Small intestine (tissue), 7 donors: ENCODE data around the gene GALNT10. TPM values are rescaled to one million over a fixed set of nuclear protein-coding genes. Genes with fewer than 3 reads are reported as not detected.

Source experiments
- DNase-seq, 2 donors: peaks; one replicate each; pipeline versions ENCODE4 v3.0.0 to v3.0.0-alpha.2; 2013
- FAIRE-seq: peaks from 2 replicates; lab custom pipeline; 2012; peaks lifted over from hg19 to GRCh38; lab: Jason Lieb, UNC
- H3K27ac ChIP-seq, 3 donors: one replicate each; pipeline ENCODE4 v1.5.1; 2013; ENCODE audit warnings: low read length in 2 of 3, mild to moderate bottlenecking in 2 of 3, control low read depth in 1 of 3, inconsistent platforms in 1 of 3, low read depth in 1 of 3, moderate library complexity in 1 of 3
- H3K27me3 ChIP-seq, 3 donors: one replicate each; pipeline ENCODE4 v1.6.1; 2013; ENCODE audit warnings: low read length in 3 of 3, inconsistent platforms in 1 of 3; ENCODE audit not compliant: control insufficient read depth in 3 of 3, insufficient read depth in 3 of 3
- H3K36me3 ChIP-seq, 3 donors: one replicate each; pipeline ENCODE4 v1.6.1; 2013; ENCODE audit warnings: low read length in 3 of 3, inconsistent platforms in 1 of 3, low read depth in 1 of 3, mild to moderate bottlenecking in 1 of 3, moderate library complexity in 1 of 3; ENCODE audit not compliant: control insufficient read depth in 3 of 3, insufficient read depth in 2 of 3
- H3K4me1 ChIP-seq, 3 donors: one replicate each; pipeline ENCODE4 v1.6.1; 2013; ENCODE audit warnings: low read length in 2 of 3, inconsistent platforms in 1 of 3, low read depth in 1 of 3, mild to moderate bottlenecking in 1 of 3, moderate library complexity in 1 of 3; ENCODE audit not compliant: control insufficient read depth in 3 of 3, insufficient read depth in 2 of 3
- H3K4me3 ChIP-seq, 3 donors: one replicate each; pipeline ENCODE4 v1.5.1; 2013; ENCODE audit warnings: low read length in 3 of 3, control low read depth in 1 of 3, inconsistent platforms in 1 of 3, low read depth in 1 of 3, mild to moderate bottlenecking in 1 of 3, moderate library complexity in 1 of 3
- H3K9me3 ChIP-seq, 2 donors: one replicate each; pipeline ENCODE4 v1.6.1; 2013; ENCODE audit warnings: low read depth in 1 of 2, low read length in 1 of 2; ENCODE audit not compliant: control insufficient read depth in 2 of 2, insufficient read depth in 1 of 2
- WGBS, 3 donors: extraction: QIAGEN DNeasy Blood & Tissue Kit; methylation state at CpG; one replicate each; pipeline ENCODE4 v1.1.7; 2013; 5-methylcytosine and 5-hydroxymethylcytosine counted together
- polyA plus RNA-seq, 4 donors: library from polyadenylated mRNA; stranded (reverse) in 3 of 4; unstranded in 1 of 4; fragments of 200-250 nt in 3 of 4; fragments of 120-200 nt in 1 of 4; gene quantifications; one replicate each; pipeline versions ENCODE4 v1.2.1 to v1.2.3, GENCODE V29; 2013
- donor health status: healthy with polysubstance abuse.
- donor health status: control.
- donor health status: control.
- donor health status: Bipolar disorder and iron deficiency.
- donor health status: healthy.

The GALNT10 gene
- polyA plus RNA-seq, 4 donors, result 5.4 to 18.1 (median 8.7) TPM

GRCh38 chr5:154222414-154222813 is 31.9 kb downstream of the GALNT10 start:
- no peak for FAIRE-seq
- no peaks in the 10 kb centered on the region for H3K27me3 ChIP-seq

GRCh38 chr5:154223320-154223719 is 32.8 kb downstream of the GALNT10 start:
- no peak for FAIRE-seq
- Histone ChIP-seq H3K27ac (no peak overlapping the region), H3K4me3 (no peak overlapping the region), H3K4me1 (no peaks in the 10 kb centered on the region), H3K27me3 (no peaks in the 10 kb centered on the region), H3K9me3 (peaks cover 0 to 2% of the 10 kb centered on the region in 2 donors), H3K36me3 (peaks cover 0 to 7% (median 7%) of the 10 kb centered on the region in 3 donors)
- WGBS, 3 donors, result 83 to 91% (median 88%) methylated on average over 3 of the region's 3 CpGs
- DNase-seq, result no peak

More at GRCh38 chr5:154222414-154222813, 31.9 kb downstream of the GALNT10 start:
- no peak overlapping the region for H3K4me3 ChIP-seq
- H3K36me3 ChIP-seq, result peaks cover 0 to 7% (median 7%) of the 10 kb centered on the region in 3 donors
- 91 to 98% (median 96%) methylated on average over 2 of the region's 2 CpGs for WGBS, 3 donors
- H3K27ac ChIP-seq, result no peak overlapping the region
- H3K4me1 ChIP-seq, result no peaks in the 10 kb centered on the region
- no peak for DNase-seq
- H3K9me3 ChIP-seq, result peaks cover 0 to 2% of the 10 kb centered on the region in 2 donors

GRCh38 chr5:154227090-154227489 is 36.6 kb downstream of the GALNT10 start:
- no peak overlapping the region for H3K27ac ChIP-seq
- DNase-seq (no peak), FAIRE-seq (no peak)
- H3K4me1 ChIP-seq, result no peaks in the 10 kb centered on the region
- no peaks in the 10 kb centered on the region for H3K27me3 ChIP-seq
- H3K36me3 ChIP-seq, result no peaks in the 10 kb centered on the region
- no peak overlapping the region for H3K4me3 ChIP-seq
- 69 to 98% (median 72%) methylated on average over 2 of the region's 2 CpGs for WGBS, 3 donors
- H3K9me3 ChIP-seq, result peaks cover 0 to 2% of the 10 kb centered on the region in 2 donors

DNA sequence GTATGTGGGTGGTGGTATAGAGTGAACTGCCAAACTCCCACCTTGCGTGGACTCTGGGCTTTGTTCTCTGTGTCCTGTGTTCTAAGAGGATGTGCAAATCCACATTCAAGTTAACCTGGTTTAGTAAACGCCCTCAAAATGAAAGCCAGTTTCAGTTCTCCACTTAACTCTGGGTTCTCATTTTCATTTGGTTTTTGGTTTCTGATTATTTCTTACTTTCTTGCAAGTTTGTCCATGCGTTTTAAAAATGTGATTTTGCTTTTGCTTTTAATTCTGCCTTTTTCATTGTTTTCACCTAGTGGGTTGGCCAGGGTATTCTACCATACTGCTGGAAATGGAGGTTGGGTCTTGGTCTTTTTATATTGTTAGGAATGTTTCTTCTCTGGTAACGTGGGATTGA is 38.2 kb downstream of the GALNT10 start:
- no peak overlapping the region for H3K4me3 ChIP-seq
- peaks cover 0 to 2% of the 10 kb centered on the region in 2 donors for H3K9me3 ChIP-seq
- WGBS, 3 donors, result 71 to 85% (median 78%) methylated on average over 4 of the region's 4 CpGs
- no peak for FAIRE-seq
- H3K36me3 ChIP-seq, result no peaks in the 10 kb centered on the region
- no peaks in the 10 kb centered on the region for H3K4me1 ChIP-seq
- H3K27me3 ChIP-seq, result no peaks in the 10 kb centered on the region
- H3K27ac ChIP-seq, result no peak overlapping the region
- no peak for DNase-seq

- Histone ChIP-seq H3K27me3 (no peaks in the 10 kb centered on the region), H3K36me3 (no peaks in the 10 kb centered on the region), H3K4me3 (no peak overlapping the region), H3K9me3 (peaks cover 0 to 2% of the 10 kb centered on the region in 2 donors), H3K27ac (no peak overlapping the region), H3K4me1 (no peaks in the 10 kb centered on the region)
- DNase-seq, result no peak
- no peak for FAIRE-seq
Measured at GRCh38 chr5:154230526-154230925, 40.0 kb downstream of the GALNT10 start.

DNA sequence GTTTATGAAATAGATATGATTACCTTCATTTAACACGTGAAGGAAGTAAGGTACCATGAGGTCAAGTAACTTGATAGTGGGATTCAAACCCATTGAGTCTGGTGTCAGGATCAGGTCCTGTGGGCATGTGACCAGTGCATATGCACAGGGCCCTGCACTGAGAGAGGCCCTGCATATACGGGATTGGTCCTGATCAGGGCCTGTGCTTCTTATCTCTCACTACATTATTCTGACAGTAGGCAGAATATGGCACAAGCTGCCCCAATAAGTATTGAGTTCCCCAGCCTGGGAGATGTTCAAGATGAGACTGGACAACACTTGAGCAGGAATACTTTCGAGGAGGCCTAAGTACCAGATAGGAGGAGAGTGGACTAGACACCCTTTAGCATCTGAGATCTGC is 44.0 kb downstream of the GALNT10 start:
- WGBS, 3 donors, result 92 to 97% (median 93%) methylated on average over 3 of the region's 3 CpGs
- H3K4me3 ChIP-seq, result no peak overlapping the region
- FAIRE-seq (no peak), DNase-seq (no peak)
- no peak overlapping the region for H3K27ac ChIP-seq
- no peaks in the 10 kb centered on the region for H3K27me3 ChIP-seq
- no peaks in the 10 kb centered on the region for H3K36me3 ChIP-seq
- no peaks in the 10 kb centered on the region for H3K9me3 ChIP-seq
- no peaks in the 10 kb centered on the region for H3K4me1 ChIP-seq

DNA sequence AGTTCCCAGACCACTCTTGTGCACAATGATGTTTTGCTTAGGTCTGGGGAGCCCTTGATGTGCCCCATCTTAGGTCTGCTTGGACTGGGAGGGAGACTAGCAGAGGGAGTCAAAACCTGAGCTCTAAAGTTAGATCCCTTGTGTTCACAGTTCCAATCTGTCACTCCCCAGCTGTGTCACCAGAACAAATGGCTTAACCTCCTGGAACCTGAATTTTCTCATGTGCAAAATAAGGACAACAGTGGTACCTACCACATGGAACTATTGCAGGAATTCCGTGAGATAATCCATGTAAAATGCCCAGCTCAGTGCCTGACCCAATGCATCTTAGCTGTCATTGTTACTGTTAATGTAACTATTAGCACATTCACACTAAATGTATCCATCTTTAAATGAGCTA is 45.5 kb downstream of the GALNT10 start:
- H3K36me3 ChIP-seq, result no peaks in the 10 kb centered on the region
- peaks cover 4 to 5% (median 4%) of the 10 kb centered on the region in 3 donors for H3K4me1 ChIP-seq
- 90 to 96% (median 96%) methylated on average over 1 of the region's 1 CpG for WGBS, 3 donors
- FAIRE-seq (no peak), DNase-seq (no peak)
- no peaks in the 10 kb centered on the region for H3K9me3 ChIP-seq
- no peak overlapping the region for H3K27ac ChIP-seq
- H3K4me3 ChIP-seq, result no peak overlapping the region
- no peaks in the 10 kb centered on the region for H3K27me3 ChIP-seq

- Histone ChIP-seq H3K9me3 (no peaks in the 10 kb centered on the region), H3K36me3 (no peaks in the 10 kb centered on the region), H3K27ac (no peak overlapping the region), H3K27me3 (no peaks in the 10 kb centered on the region), H3K4me3 (no peak overlapping the region), H3K4me1 (peaks cover 5% of the 10 kb centered on the region in 3 donors)
- 84 to 92% (median 90%) methylated on average over 7 of the region's 7 CpGs for WGBS, 3 donors
- DNase-seq (no peak), FAIRE-seq (no peak)
Measured at GRCh38 chr5:154236536-154237375, 46.2 kb downstream of the GALNT10 start.
